Astrocyte (in vitro differentiated cells and primary cell): ENCODE measurements around the gene MAP6D1. TPM values are rescaled to one million over a fixed set of nuclear protein-coding genes. Genes with fewer than 3 reads are reported as not detected.

ENCODE experiments used
- DNase-seq: peaks from one replicate; pipeline ENCODE4 v3.0.0-alpha.2; 2010; ENCODE audit warnings: low read depth
- FAIRE-seq: peaks from 2 replicates; lab custom pipeline; 2011; peaks lifted over from hg19 to GRCh38; lab: Jason Lieb, UNC
- H2AFZ ChIP-seq: 2 replicates; pipeline ENCODE4 v1.6.0; 2012; ENCODE audit warnings: low read depth, low read length, inconsistent platforms
- H3K27ac ChIP-seq: 2 replicates; pipeline ENCODE4 v1.5.1; 2011; ENCODE audit warnings: low read depth, low read length, inconsistent platforms
- H3K27me3 ChIP-seq: 2 replicates; pipeline ENCODE4 v1.6.0; 2011; ENCODE audit warnings: low read length, inconsistent platforms; ENCODE audit not compliant: insufficient read depth
- H3K36me3 ChIP-seq: 2 replicates; pipeline ENCODE4 v1.5.1; 2011; ENCODE audit warnings: low read length, inconsistent platforms; ENCODE audit not compliant: insufficient read depth
- H3K4me1 ChIP-seq: 2 replicates; pipeline ENCODE4 v1.5.1; 2011; ENCODE audit warnings: low read length, inconsistent platforms; ENCODE audit not compliant: insufficient read depth
- H3K4me2 ChIP-seq: 2 replicates; pipeline ENCODE4 v1.6.0; 2012; ENCODE audit warnings: low read length, inconsistent platforms
- H3K4me3 ChIP-seq: 2 replicates; pipeline ENCODE4 v1.5.1; 2011; ENCODE audit warnings: low read depth, mild to moderate bottlenecking, low read length, inconsistent platforms; ENCODE audit not compliant: insufficient read depth
- H3K79me2 ChIP-seq: 2 replicates; pipeline ENCODE4 v1.6.0; 2012; ENCODE audit warnings: mild to moderate bottlenecking, low read length, inconsistent platforms; ENCODE audit not compliant: insufficient read depth
- H3K9ac ChIP-seq: 2 replicates; pipeline ENCODE4 v1.6.0; 2012; ENCODE audit warnings: mild to moderate bottlenecking, low read length, inconsistent platforms
- H3K9me3 ChIP-seq: 2 replicates; pipeline ENCODE4 v1.5.1; 2012; ENCODE audit warnings: low read depth, mild to moderate bottlenecking, low read length, inconsistent platforms; ENCODE audit not compliant: insufficient read depth
- H4K20me1 ChIP-seq: 2 replicates; pipeline ENCODE4 v1.6.0; 2012; ENCODE audit warnings: low read length, inconsistent platforms; ENCODE audit not compliant: insufficient read depth
- H3K27ac Mint-ChIP-seq: one replicate; pipeline ENCODE4 v1.8.0; 2021; ENCODE audit warnings: mild to moderate bottlenecking, mixed read lengths; ENCODE audit not compliant: unreplicated experiment
- H3K27me3 Mint-ChIP-seq: one replicate; pipeline ENCODE4 v1.8.0; 2021; ENCODE audit warnings: low read depth, mixed read lengths; ENCODE audit not compliant: unreplicated experiment
- H3K36me3 Mint-ChIP-seq: one replicate; pipeline ENCODE4 v1.8.0; 2021; ENCODE audit warnings: low read depth, mixed read lengths; ENCODE audit not compliant: unreplicated experiment
- H3K4me1 Mint-ChIP-seq: one replicate; pipeline ENCODE4 v1.8.0; 2021; ENCODE audit warnings: low read depth, mixed read lengths; ENCODE audit not compliant: unreplicated experiment
- H3K4me3 Mint-ChIP-seq: one replicate; pipeline ENCODE4 v1.8.0; 2021; ENCODE audit warnings: mild to moderate bottlenecking, moderate library complexity, mixed read lengths; ENCODE audit not compliant: unreplicated experiment
- H3K9me3 Mint-ChIP-seq: one replicate; pipeline ENCODE4 v1.8.0; 2021; ENCODE audit warnings: mild to moderate bottlenecking, mixed read lengths; ENCODE audit not compliant: unreplicated experiment
- CTCF ChIP-seq: IDR thresholded peaks from 2 replicates; pipeline ENCODE4 v1.5.1; 2011; ENCODE audit warnings: low read depth, mild to moderate bottlenecking, inconsistent platforms, low read length, moderate library complexity; ENCODE audit not compliant: insufficient read depth
- EZH2 ChIP-seq: IDR thresholded peaks from 2 replicates; pipeline ENCODE4 v1.6.1; 2012; ENCODE audit warnings: mild to moderate bottlenecking, low read length, inconsistent platforms; ENCODE audit not compliant: insufficient read depth
- total RNA-seq: library from RNA; stranded (reverse); gene quantifications from 2 replicates; pipeline ENCODE4 v1.2.1, GENCODE V29; 2021

MAP6D1 gene
- total RNA-seq, 1 donor from 2014 or later = 4.6 TPM

GRCh38 chr3:183811638-183812037, 13.7 kb downstream of the MAP6D1 start:
- H3K27ac ChIP-seq = no peak overlapping the region
- H4K20me1 ChIP-seq = no peaks in the 10 kb centered on the region
- no peak for TF ChIP-seq EZH2
- TF ChIP-seq CTCF = no peak
- FAIRE-seq (no peak), DNase-seq (no peak)
- Mint-ChIP-seq H3K4me3 (no peak overlapping the region), H3K36me3 (peaks cover 26% of the 10 kb centered on the region), H3K27me3 (no peaks in the 10 kb centered on the region), H3K27ac (no peak overlapping the region), H3K4me1 (no peaks in the 10 kb centered on the region), H3K9me3 (no peaks in the 10 kb centered on the region)
- no peaks in the 10 kb centered on the region for H3K4me1 ChIP-seq
- H3K27me3 ChIP-seq = no peaks in the 10 kb centered on the region
- no peak overlapping the region for H3K4me2 ChIP-seq
- no peaks in the 10 kb centered on the region for H3K9me3 ChIP-seq
- H3K79me2 ChIP-seq = no peaks in the 10 kb centered on the region
- peaks cover 47% of the 10 kb centered on the region for H3K36me3 ChIP-seq
- H2AFZ ChIP-seq = no peak overlapping the region
- H3K4me3 ChIP-seq = no peak overlapping the region
- H3K9ac ChIP-seq = no peak overlapping the region

- H3K36me3 ChIP-seq = peaks cover 53% of the 10 kb centered on the region
- H3K4me3 Mint-ChIP-seq = no peak overlapping the region
- H3K27me3 Mint-ChIP-seq = no peaks in the 10 kb centered on the region
- H2AFZ ChIP-seq = no peak overlapping the region
- H3K9me3 Mint-ChIP-seq = no peaks in the 10 kb centered on the region
- no peak overlapping the region for H3K4me2 ChIP-seq
- no peak for DNase-seq
- H3K27me3 ChIP-seq = no peaks in the 10 kb centered on the region
- peak overlapping the region; percentile 12 for H3K27ac Mint-ChIP-seq
- FAIRE-seq = no peak
- no peak overlapping the region for H3K27ac ChIP-seq
- no peaks in the 10 kb centered on the region for H3K4me1 ChIP-seq
- no peaks in the 10 kb centered on the region for H3K79me2 ChIP-seq
- no peaks in the 10 kb centered on the region for H4K20me1 ChIP-seq
- H3K4me1 Mint-ChIP-seq = no peaks in the 10 kb centered on the region
- H3K4me3 ChIP-seq = no peak overlapping the region
- H3K9ac ChIP-seq = no peak overlapping the region
- TF ChIP-seq CTCF (no peak), EZH2 (no peak)
- H3K36me3 Mint-ChIP-seq = peaks cover 26% of the 10 kb centered on the region
- H3K9me3 ChIP-seq = no peaks in the 10 kb centered on the region
Observed at GRCh38 chr3:183810643-183811594, 14.5 kb downstream of the MAP6D1 start.

GRCh38 chr3:183809270-183809669, 16.1 kb downstream of the MAP6D1 start:
- Histone ChIP-seq H3K4me2 (no peak overlapping the region), H3K27ac (no peak overlapping the region), H2AFZ (no peak overlapping the region), H3K36me3 (peaks cover 59% of the 10 kb centered on the region), H3K4me3 (no peak overlapping the region), H3K9me3 (no peaks in the 10 kb centered on the region), H3K9ac (no peak overlapping the region), H3K27me3 (no peaks in the 10 kb centered on the region), H4K20me1 (peaks cover 1% of the 10 kb centered on the region), H3K79me2 (no peaks in the 10 kb centered on the region), H3K4me1 (no peaks in the 10 kb centered on the region)
- Mint-ChIP-seq H3K36me3 (peaks cover 29% of the 10 kb centered on the region), H3K27me3 (no peaks in the 10 kb centered on the region), H3K27ac (no peak overlapping the region), H3K4me3 (no peak overlapping the region), H3K9me3 (no peaks in the 10 kb centered on the region), H3K4me1 (no peaks in the 10 kb centered on the region)
- DNase-seq = no peak
- no peak for TF ChIP-seq EZH2
- TF ChIP-seq CTCF = no peak
- FAIRE-seq = no peak
